Testis (tissue), 2 donors: ENCODE measurements around the gene BRAF.

ENCODE experiments used
- POLR2A ChIP-seq: fragments of 450-650 bp; IDR thresholded peaks from one replicate; pipeline ENCODE4 v1.6.1; 2017; ENCODE audit warnings: antibody characterized with exemption, mild to moderate bottlenecking, moderate library complexity
- TF ChIP-seq, protein P1 (sequence below), 3 experiments: fragments of 450-650 bp in 2 of 3; fragments of 200-600 bp in 1 of 3; sonication (generic) in 1 of 3; IDR thresholded peaks; one replicate each; pipeline ENCODE4 v1.5.1; 2016 to 2019; ENCODE audit warnings: antibody characterized with exemption in 3 of 3, mild to moderate bottlenecking in 2 of 3, moderate library complexity in 1 of 3

DNA sequence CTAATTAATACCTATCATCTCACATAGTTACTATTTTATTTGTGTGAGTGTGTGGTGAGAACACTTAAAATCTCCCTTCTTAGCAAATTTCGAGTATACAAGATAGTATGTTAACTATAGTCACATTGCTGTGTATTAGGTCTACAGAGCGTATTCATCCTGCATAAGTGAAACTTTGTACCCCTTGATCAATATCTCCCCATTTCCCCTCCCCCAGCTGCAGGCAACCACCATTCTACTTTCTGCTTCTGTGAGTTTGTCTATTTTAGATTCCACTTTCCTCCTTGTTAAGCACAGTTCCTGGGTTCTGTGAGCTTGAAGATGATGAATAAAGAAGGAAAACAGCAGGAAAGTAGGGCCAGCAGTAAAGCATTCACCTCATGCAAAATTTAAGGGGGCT, 47.6 kb upstream of the BRAF start:
- TF ChIP-seq, protein P1, sequence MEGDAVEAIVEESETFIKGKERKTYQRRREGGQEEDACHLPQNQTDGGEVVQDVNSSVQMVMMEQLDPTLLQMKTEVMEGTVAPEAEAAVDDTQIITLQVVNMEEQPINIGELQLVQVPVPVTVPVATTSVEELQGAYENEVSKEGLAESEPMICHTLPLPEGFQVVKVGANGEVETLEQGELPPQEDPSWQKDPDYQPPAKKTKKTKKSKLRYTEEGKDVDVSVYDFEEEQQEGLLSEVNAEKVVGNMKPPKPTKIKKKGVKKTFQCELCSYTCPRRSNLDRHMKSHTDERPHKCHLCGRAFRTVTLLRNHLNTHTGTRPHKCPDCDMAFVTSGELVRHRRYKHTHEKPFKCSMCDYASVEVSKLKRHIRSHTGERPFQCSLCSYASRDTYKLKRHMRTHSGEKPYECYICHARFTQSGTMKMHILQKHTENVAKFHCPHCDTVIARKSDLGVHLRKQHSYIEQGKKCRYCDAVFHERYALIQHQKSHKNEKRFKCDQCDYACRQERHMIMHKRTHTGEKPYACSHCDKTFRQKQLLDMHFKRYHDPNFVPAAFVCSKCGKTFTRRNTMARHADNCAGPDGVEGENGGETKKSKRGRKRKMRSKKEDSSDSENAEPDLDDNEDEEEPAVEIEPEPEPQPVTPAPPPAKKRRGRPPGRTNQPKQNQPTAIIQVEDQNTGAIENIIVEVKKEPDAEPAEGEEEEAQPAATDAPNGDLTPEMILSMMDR (IDR thresholded peaks at IDR 0.05): no peak
- TF ChIP-seq POLR2A: no peak
